ENCODE data around the gene PDE4C. TPM values are rescaled to one million over a fixed set of nuclear protein-coding genes. Genes with fewer than 3 reads are reported as not detected.
"Not testable (repeated sequence)": the region's sequence is repeated elsewhere in the genome, so short reads cannot be mapped to it uniquely, and the experiment has no call there.

The PDE4C gene
- total RNA-seq, 1 donor from 2014 or later, result not detected

- intact Hi-C loops (cut with micrococcal nuclease), result no loop called here
Measured at GRCh38 chr19:18224525-18225354, 1.5 kb downstream of the PDE4C start.

- intact Hi-C loops (cut with micrococcal nuclease), result no loop called here
Measured at GRCh38 chr19:18223860-18224524, 2.2 kb downstream of the PDE4C start.

- intact Hi-C loops (cut with micrococcal nuclease), result no loop called here
Measured at GRCh38 chr19:18221815-18222725, 4.2 kb downstream of the PDE4C start.

GRCh38 chr19:18220632-18221275 is 5.5 kb downstream of the PDE4C start:
- intact Hi-C loops (cut with micrococcal nuclease), result no loop called here

GRCh38 chr19:18219911-18220631 is 6.2 kb downstream of the PDE4C start:
- intact Hi-C loops (cut with micrococcal nuclease), result no loop called here

GRCh38 chr19:18218600-18218999 is 7.6 kb downstream of the PDE4C start:
- intact Hi-C loops (cut with micrococcal nuclease), result no loop called here

- intact Hi-C loops (cut with micrococcal nuclease), result no loop called here
Measured at GRCh38 chr19:18218159-18218558, 8.1 kb downstream of the PDE4C start.

- intact Hi-C loops (cut with micrococcal nuclease), result no loop called here
Measured at GRCh38 chr19:18216789-18217188, 9.4 kb downstream of the PDE4C start.

GRCh38 chr19:18214779-18215433 is 11.3 kb downstream of the PDE4C start:
- intact Hi-C loops (cut with micrococcal nuclease), result no loop called here

GRCh38 chr19:18211683-18212082 is 14.6 kb downstream of the PDE4C start:
- intact Hi-C loops (cut with micrococcal nuclease), result no loop called here

GRCh38 chr19:18209912-18210311 is 16.3 kb downstream of the PDE4C start:
- intact Hi-C loops (cut with micrococcal nuclease), result not testable (repeated sequence)

GRCh38 chr19:18208098-18208951 is 17.9 kb downstream of the PDE4C start:
- intact Hi-C loops (cut with micrococcal nuclease), result loop anchor here (1.0 kb wide), 1 partner anchor 44 kb away; no protein-coding TSS in a partner anchor

GRCh38 chr19:18206018-18206417 is 20.2 kb downstream of the PDE4C start:
- intact Hi-C loops (cut with micrococcal nuclease), result no loop called here

GRCh38 chr19:18205200-18205892 is 20.9 kb downstream of the PDE4C start:
- intact Hi-C loops (cut with micrococcal nuclease), result no loop called here

GRCh38 chr19:18204394-18205199 is 21.6 kb downstream of the PDE4C start:
- intact Hi-C loops (cut with micrococcal nuclease), result loop anchor here (1.0 to 5.0 kb wide), 2 partner anchors 12 to 213 kb away; partner anchors contain the start of gene SSBP4

- intact Hi-C loops (cut with micrococcal nuclease), result loop anchor here (1.0 to 5.0 kb wide), 2 partner anchors 12 to 213 kb away; partner anchors contain the start of gene SSBP4
Measured at GRCh38 chr19:18203863-18204393, 22.3 kb downstream of the PDE4C start, which contains the start of gene RAB3A. Gene RAB3A (minus strand): TSS chr19:18204042. CDS start chr19:18202740, 1,302 bp downstream.

GRCh38 chr19:18203408-18203862 is 22.8 kb downstream of the PDE4C start:
- intact Hi-C loops (cut with micrococcal nuclease), result loop anchor here (5.0 kb wide), 1 partner anchor 214 kb away; the partner anchor contains the start of gene SSBP4
